ENCODE measurements around the gene RCC1. TPM values are rescaled to one million over a fixed set of nuclear protein-coding genes. Genes with fewer than 3 reads are reported as not detected.
A peak's percentile ranks its signal among the peaks of the same experiment; 100 is the strongest.

RCC1 gene
- polyA plus RNA-seq, 1 of the 3 experiments (the other 2 are of a cell fraction), result 61.0 TPM

DNA sequence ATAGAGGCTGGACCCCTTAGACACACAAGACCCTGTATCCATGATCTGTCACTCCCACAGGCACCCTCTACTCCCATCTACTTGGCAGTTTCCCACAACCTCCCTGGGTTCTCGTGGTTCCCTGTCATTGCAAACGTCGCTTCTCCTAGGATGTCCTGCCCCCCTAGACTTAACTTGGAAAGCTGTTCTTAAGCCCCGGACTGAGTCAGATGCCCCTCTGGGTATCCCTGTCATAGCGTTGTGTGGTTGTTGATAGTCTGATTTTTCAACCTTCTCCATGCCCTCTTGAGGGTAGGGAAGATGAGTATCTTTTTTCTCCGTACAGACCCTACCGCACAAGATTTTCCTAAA, 11.8 kb downstream of the RCC1 start (continued):
- no peak for TF ChIP-seq MEF2A (IDR thresholded peaks at IDR 0.05; ENCODE audit: borderline replicate concordance, low read depth)
- no peak for TF ChIP-seq FOXJ3 (CRISPR knock-in tag; IDR thresholded peaks at IDR 0.05)
- no peak for TF ChIP-seq JUND (IDR thresholded peaks at IDR 0.05)
- TF ChIP-seq, protein P1, sequence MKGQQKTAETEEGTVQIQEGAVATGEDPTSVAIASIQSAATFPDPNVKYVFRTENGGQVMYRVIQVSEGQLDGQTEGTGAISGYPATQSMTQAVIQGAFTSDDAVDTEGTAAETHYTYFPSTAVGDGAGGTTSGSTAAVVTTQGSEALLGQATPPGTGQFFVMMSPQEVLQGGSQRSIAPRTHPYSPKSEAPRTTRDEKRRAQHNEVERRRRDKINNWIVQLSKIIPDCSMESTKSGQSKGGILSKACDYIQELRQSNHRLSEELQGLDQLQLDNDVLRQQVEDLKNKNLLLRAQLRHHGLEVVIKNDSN (IDR thresholded peaks at IDR 0.05; ENCODE audit: borderline replicate concordance, low read depth), result no peak
- no peak for TF ChIP-seq GATA2 (CRISPR knock-in tag; IDR thresholded peaks at IDR 0.05)
- no peak for TF ChIP-seq CHD2 (IDR thresholded peaks at IDR 0.05; ENCODE audit: low read length, partially characterized antibody)
- TF ChIP-seq RCOR1 (IDR thresholded peaks at IDR 0.05; ENCODE audit: low read length), result no peak
- TF ChIP-seq, protein P2, sequence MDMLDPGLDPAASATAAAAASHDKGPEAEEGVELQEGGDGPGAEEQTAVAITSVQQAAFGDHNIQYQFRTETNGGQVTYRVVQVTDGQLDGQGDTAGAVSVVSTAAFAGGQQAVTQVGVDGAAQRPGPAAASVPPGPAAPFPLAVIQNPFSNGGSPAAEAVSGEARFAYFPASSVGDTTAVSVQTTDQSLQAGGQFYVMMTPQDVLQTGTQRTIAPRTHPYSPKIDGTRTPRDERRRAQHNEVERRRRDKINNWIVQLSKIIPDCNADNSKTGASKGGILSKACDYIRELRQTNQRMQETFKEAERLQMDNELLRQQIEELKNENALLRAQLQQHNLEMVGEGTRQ (IDR thresholded peaks at IDR 0.05; ENCODE audit: borderline replicate concordance, low read depth, low read length), result no peak

DNA sequence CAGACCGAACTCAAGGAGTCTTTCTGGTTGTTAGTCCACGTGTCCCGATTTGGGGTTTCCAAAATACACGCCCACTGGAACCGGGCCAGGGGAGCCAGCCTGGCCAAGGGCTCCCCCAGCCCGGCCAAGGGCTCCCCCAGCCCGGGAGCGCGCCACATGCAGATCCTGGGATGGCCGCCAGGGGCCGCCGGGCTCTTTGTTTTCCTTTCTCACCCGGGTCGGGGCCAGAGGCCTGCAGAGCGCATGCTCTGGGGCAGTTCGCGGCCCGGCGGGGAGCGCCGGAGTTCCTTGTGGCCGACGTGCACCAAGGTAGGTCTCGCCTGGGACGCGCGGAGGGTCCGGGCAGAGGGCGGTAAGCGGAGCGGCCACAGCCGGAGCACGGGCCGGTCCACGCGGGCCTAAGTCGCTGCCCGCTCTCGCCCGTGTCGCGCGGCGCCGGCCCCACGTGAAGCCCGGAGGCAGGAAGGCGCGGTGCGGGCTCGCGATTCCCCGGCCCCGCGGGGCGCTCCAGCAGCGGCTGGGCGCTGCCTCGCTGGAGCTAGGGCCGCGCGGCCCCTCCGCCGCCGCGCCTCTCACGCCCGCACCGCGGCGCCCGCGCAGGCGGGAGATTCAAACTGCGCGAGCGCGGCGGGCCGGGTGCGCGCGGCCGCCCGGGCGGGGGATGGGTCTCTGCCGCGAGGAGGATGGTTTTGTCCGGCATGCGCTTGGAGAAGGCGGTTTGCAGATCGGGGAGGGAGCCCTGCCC, 12.3 kb downstream of the RCC1 start:
- H3K9ac ChIP-seq, result peak overlapping the region; percentile 86; the same call in 1 of the 2 replicates
- CTCF ChIA-PET, result interaction anchor here (0.6 to 4.6 kb wide), 21 partner anchors 8 to 516 kb away, joined by 3 to 46 read pairs (median 4); partner anchors contain the start of gene TRNAU1AP
- peak; percentile 96 for DNase-seq
- H3F3A ChIP-seq (replicated peaks; ENCODE audit: insufficient read depth), result peaks cover 53% of the 10 kb centered on the region
- no peaks in the 10 kb centered on the region for H3K27me3 ChIP-seq (ENCODE audit: insufficient read depth)
- no peaks in the 10 kb centered on the region for H3K9me2 ChIP-seq
- H3K79me2 ChIP-seq (ENCODE audit: insufficient read depth), result peaks cover 47% of the 10 kb centered on the region
- H3K4me2 ChIP-seq, result peak overlapping the region; percentile 75
- no peak overlapping the region for H2AFZ ChIP-seq (ENCODE audit: low read depth)
- H4K20me1 ChIP-seq (ENCODE audit: insufficient read depth), result peaks cover 31% of the 10 kb centered on the region
- POLR2A ChIA-PET, result interaction anchor here (1.2 to 1.9 kb wide), 3 partner anchors 10 to 85 kb away, joined by 3 to 21 read pairs (median 4); no protein-coding TSS in a partner anchor
- H3K27ac ChIP-seq (ENCODE audit: low read depth in 2 of 2, low read length in 1 of 2), result peak overlapping the region; percentile 73 to 76
- WGBS (ENCODE audit: low lambda C conversion rate), result 2% methylated on average over 6 of the region's 92 CpGs
- no peaks in the 10 kb centered on the region for H3K9me3 ChIP-seq
- peaks cover 4 to 12% of the 10 kb centered on the region in 2 experiments; a peak in 2 of 4 replicates for H3K4me1 ChIP-seq (ENCODE audit: control insufficient read depth in 1 of 2, insufficient read depth in 2 of 2, low read depth in 1 of 2, low read length in 1 of 2)
- peak overlapping the region; percentile 59 to 70 for H3K4me3 ChIP-seq (ENCODE audit: low read depth in 2 of 2, low read length in 1 of 2)
- H3K36me3 ChIP-seq (replicated peaks in 1 of 2; ENCODE audit: control insufficient read depth in 1 of 2, insufficient read depth in 2 of 2, low read length in 1 of 2), result peaks cover 0 to 9% of the 10 kb centered on the region in 2 experiments
- TF ChIP-seq ELF1 (IDR thresholded peaks at IDR 0.05), result peak; percentile 11; the same call in 1 of the 2 replicates
- TF ChIP-seq TEAD4 (IDR thresholded peaks at IDR 0.05; ENCODE audit: borderline replicate concordance, insufficient read depth), result no peak
- no peak for TF ChIP-seq RCOR1 (IDR thresholded peaks at IDR 0.05; ENCODE audit: low read length)
- no peak for TF ChIP-seq GATA2 (CRISPR knock-in tag; IDR thresholded peaks at IDR 0.05)
- peak; percentile 69 for TF ChIP-seq POLR2AphosphoS5 (IDR thresholded peaks at IDR 0.05; ENCODE audit: low read depth, low read length)
- TF ChIP-seq, protein P3, sequence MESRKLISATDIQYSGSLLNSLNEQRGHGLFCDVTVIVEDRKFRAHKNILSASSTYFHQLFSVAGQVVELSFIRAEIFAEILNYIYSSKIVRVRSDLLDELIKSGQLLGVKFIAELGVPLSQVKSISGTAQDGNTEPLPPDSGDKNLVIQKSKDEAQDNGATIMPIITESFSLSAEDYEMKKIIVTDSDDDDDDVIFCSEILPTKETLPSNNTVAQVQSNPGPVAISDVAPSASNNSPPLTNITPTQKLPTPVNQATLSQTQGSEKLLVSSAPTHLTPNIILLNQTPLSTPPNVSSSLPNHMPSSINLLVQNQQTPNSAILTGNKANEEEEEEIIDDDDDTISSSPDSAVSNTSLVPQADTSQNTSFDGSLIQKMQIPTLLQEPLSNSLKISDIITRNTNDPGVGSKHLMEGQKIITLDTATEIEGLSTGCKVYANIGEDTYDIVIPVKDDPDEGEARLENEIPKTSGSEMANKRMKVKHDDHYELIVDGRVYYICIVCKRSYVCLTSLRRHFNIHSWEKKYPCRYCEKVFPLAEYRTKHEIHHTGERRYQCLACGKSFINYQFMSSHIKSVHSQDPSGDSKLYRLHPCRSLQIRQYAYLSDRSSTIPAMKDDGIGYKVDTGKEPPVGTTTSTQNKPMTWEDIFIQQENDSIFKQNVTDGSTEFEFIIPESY (IDR thresholded peaks at IDR 0.05; ENCODE audit: borderline replicate concordance, low read depth), result 0 out of 2 replicates have a peak, but pooled peaks have one; percentile 10
- TF ChIP-seq FOSL2 (IDR thresholded peaks at IDR 0.05; ENCODE audit: borderline replicate concordance, low read depth), result no peak
- no peak for TF ChIP-seq YY1 (IDR thresholded peaks at IDR 0.05; ENCODE audit: low read depth)
- TF ChIP-seq RFX5 (IDR thresholded peaks at IDR 0.05; ENCODE audit: low read length), result no peak
- TF ChIP-seq JUND (IDR thresholded peaks at IDR 0.05), result no peak
- TF ChIP-seq, protein P4, sequence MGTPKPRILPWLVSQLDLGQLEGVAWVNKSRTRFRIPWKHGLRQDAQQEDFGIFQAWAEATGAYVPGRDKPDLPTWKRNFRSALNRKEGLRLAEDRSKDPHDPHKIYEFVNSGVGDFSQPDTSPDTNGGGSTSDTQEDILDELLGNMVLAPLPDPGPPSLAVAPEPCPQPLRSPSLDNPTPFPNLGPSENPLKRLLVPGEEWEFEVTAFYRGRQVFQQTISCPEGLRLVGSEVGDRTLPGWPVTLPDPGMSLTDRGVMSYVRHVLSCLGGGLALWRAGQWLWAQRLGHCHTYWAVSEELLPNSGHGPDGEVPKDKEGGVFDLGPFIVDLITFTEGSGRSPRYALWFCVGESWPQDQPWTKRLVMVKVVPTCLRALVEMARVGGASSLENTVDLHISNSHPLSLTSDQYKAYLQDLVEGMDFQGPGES (IDR thresholded peaks at IDR 0.05; ENCODE audit: low read depth, low read length), result no peak
- TF ChIP-seq, protein P5, sequence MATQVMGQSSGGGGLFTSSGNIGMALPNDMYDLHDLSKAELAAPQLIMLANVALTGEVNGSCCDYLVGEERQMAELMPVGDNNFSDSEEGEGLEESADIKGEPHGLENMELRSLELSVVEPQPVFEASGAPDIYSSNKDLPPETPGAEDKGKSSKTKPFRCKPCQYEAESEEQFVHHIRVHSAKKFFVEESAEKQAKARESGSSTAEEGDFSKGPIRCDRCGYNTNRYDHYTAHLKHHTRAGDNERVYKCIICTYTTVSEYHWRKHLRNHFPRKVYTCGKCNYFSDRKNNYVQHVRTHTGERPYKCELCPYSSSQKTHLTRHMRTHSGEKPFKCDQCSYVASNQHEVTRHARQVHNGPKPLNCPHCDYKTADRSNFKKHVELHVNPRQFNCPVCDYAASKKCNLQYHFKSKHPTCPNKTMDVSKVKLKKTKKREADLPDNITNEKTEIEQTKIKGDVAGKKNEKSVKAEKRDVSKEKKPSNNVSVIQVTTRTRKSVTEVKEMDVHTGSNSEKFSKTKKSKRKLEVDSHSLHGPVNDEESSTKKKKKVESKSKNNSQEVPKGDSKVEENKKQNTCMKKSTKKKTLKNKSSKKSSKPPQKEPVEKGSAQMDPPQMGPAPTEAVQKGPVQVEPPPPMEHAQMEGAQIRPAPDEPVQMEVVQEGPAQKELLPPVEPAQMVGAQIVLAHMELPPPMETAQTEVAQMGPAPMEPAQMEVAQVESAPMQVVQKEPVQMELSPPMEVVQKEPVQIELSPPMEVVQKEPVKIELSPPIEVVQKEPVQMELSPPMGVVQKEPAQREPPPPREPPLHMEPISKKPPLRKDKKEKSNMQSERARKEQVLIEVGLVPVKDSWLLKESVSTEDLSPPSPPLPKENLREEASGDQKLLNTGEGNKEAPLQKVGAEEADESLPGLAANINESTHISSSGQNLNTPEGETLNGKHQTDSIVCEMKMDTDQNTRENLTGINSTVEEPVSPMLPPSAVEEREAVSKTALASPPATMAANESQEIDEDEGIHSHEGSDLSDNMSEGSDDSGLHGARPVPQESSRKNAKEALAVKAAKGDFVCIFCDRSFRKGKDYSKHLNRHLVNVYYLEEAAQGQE (IDR thresholded peaks at IDR 0.05; ENCODE audit: low read depth, low read length), result peak; percentile 52
- TF ChIP-seq RXRA (IDR thresholded peaks at IDR 0.05; ENCODE audit: borderline replicate concordance, low read depth), result no peak
- TF ChIP-seq, protein P6, sequence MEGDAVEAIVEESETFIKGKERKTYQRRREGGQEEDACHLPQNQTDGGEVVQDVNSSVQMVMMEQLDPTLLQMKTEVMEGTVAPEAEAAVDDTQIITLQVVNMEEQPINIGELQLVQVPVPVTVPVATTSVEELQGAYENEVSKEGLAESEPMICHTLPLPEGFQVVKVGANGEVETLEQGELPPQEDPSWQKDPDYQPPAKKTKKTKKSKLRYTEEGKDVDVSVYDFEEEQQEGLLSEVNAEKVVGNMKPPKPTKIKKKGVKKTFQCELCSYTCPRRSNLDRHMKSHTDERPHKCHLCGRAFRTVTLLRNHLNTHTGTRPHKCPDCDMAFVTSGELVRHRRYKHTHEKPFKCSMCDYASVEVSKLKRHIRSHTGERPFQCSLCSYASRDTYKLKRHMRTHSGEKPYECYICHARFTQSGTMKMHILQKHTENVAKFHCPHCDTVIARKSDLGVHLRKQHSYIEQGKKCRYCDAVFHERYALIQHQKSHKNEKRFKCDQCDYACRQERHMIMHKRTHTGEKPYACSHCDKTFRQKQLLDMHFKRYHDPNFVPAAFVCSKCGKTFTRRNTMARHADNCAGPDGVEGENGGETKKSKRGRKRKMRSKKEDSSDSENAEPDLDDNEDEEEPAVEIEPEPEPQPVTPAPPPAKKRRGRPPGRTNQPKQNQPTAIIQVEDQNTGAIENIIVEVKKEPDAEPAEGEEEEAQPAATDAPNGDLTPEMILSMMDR (IDR thresholded peaks at IDR 0.05), result peak; percentile 95

All from SK-N-SH (cell line).